ENCODE data around the gene NUDT8. TPM values are rescaled to one million over a fixed set of nuclear protein-coding genes. Genes with fewer than 3 reads are reported as not detected.

Gene NUDT8
- total and polyA plus RNA-seq, 12 donors, result 1.9 to 40.6 (median 7.6) TPM

- no peaks in the 10 kb centered on the region for H3K27me3 ChIP-seq
- WGBS, 4 donors, result 40 to 52% (median 46%) methylated on average over 13 of the region's 13 CpGs
These were observed 22.4 kb upstream of the NUDT8 start for GRCh38 chr11:67651976-67652781.

GRCh38 chr11:67649634-67650510, 20.1 kb upstream of the NUDT8 start:
- intact Hi-C loops (cut with DNase I), result no loop called here
- H3K4me3 ChIP-seq, result peak overlapping the region in 1 of 4 donors; percentile 34
- H3K4me1 ChIP-seq (replicated peaks in 1 of 2), result no peaks in the 10 kb centered on the region
- DNase-seq, result no peak
- no peaks in the 10 kb centered on the region for H3K36me3 ChIP-seq (replicated peaks in 1 of 2)
- no peaks in the 10 kb centered on the region for H3K9me3 ChIP-seq (replicated peaks in 1 of 3)
- TF ChIP-seq POLR2A (IDR thresholded peaks at IDR 0.05), result no peak
- no peak for TF ChIP-seq CTCF (IDR thresholded peaks at IDR 0.05)
- H3K27me3 ChIP-seq, result no peaks in the 10 kb centered on the region
- H3K27ac ChIP-seq, result no peak overlapping the region
- 74 to 79% (median 78%) methylated on average over 21 to 22 of the region's 22 CpGs for WGBS, 4 donors

More at GRCh38 chr11:67651976-67652781, 22.4 kb upstream of the NUDT8 start:
- TF ChIP-seq CTCF (IDR thresholded peaks at IDR 0.05) (no peak), POLR2A (IDR thresholded peaks at IDR 0.05) (no peak)
- H3K4me3 ChIP-seq, result no peak overlapping the region
- no peaks in the 10 kb centered on the region for H3K36me3 ChIP-seq (replicated peaks in 1 of 2)
- no peak for DNase-seq
- H3K9me3 ChIP-seq (replicated peaks in 1 of 3), result no peaks in the 10 kb centered on the region
- intact Hi-C loops (cut with DNase I), result no loop called here
- no peaks in the 10 kb centered on the region for H3K4me1 ChIP-seq (replicated peaks in 1 of 2)
- no peak overlapping the region for H3K27ac ChIP-seq

GRCh38 chr11:67648796-67649613, 19.3 kb upstream of the NUDT8 start:
- no peaks in the 10 kb centered on the region for H3K27me3 ChIP-seq
- TF ChIP-seq CTCF (IDR thresholded peaks at IDR 0.05) (no peak), POLR2A (IDR thresholded peaks at IDR 0.05) (no peak)
- H3K27ac ChIP-seq, result no peak overlapping the region
- H3K36me3 ChIP-seq (replicated peaks in 1 of 2), result no peaks in the 10 kb centered on the region
- intact Hi-C loops (cut with DNase I), result no loop called here
- H3K4me3 ChIP-seq, result no peak overlapping the region
- no peaks in the 10 kb centered on the region for H3K9me3 ChIP-seq (replicated peaks in 1 of 3)
- DNase-seq, result no peak
- no peaks in the 10 kb centered on the region for H3K4me1 ChIP-seq (replicated peaks in 1 of 2)
- WGBS, 4 donors, result 57 to 71% (median 63%) methylated on average over 6 to 12 of the region's 12 CpGs

Measured in adrenal gland (tissue), 12 donors.